ENCODE data around the gene ENTHD1. TPM values are rescaled to one million over a fixed set of nuclear protein-coding genes. Genes with fewer than 3 reads are reported as not detected.

Gene ENTHD1
- total and polyA plus RNA-seq, 2 of the 8 experiments (the other 6 are each of a cell fraction or from before 2014, with no cell fraction given): not detected

DNA sequence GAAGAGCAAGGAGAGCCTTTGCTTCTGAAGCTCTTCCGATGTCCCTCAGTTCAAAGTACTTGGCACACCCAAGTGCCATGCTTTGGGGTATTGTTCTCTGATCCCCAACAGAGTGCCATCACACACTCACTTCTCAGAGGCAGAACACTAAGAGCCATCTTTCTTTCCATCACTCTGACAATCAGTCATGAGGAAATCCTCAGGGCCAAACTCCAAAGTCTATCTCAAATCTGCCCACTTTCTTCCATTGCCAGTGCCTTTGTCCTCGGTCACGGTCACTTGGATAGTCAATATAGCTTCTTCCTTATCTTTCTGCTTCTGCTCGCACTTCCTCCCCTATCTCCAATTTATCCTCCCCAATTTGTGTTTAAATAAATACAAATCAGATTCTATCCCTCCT is 90.9 kb downstream of the ENTHD1 start:
- no peak overlapping the region for H4K5ac ChIP-seq (ENCODE audit: insufficient read length, low read depth, low read length)
- no peak for FAIRE-seq
- no peak overlapping the region for H2BK15ac ChIP-seq (ENCODE audit: low read length)
- 0 out of 2 replicates have a peak overlapping the region, but pooled peaks have one; percentile 42 for H2AFZ ChIP-seq (ENCODE audit: low read length)
- no peak for DNase-seq (ENCODE audit: low read depth in 1 of 2, low spot score in 2 of 2)
- peaks cover 0 to 5% of the 10 kb centered on the region in 2 experiments; a peak in 2 of 4 replicates for H3K9me3 ChIP-seq (ENCODE audit: insufficient read depth in 2 of 2, low read depth in 1 of 2, low read length in 1 of 2)
- H2BK20ac ChIP-seq (ENCODE audit: low read length): no peak overlapping the region
- H3K18ac ChIP-seq (ENCODE audit: extremely low read depth, low read length): no peak overlapping the region
- no peak overlapping the region for H2BK120ac ChIP-seq (replicated peaks; ENCODE audit: low read depth, low read length)
- H3K36me3 ChIP-seq (ENCODE audit: control insufficient read depth in 2 of 4, insufficient read depth in 4 of 4, low read length in 3 of 4): no peaks in the 10 kb centered on the region
- H3K4me2 ChIP-seq (ENCODE audit: insufficient read depth in 1 of 2, low read depth in 2 of 2, low read length in 2 of 2): no peak overlapping the region
- no peak overlapping the region for H2BK12ac ChIP-seq (ENCODE audit: low read depth, low read length)
- H3K4me1 ChIP-seq (replicated peaks in 1 of 4; ENCODE audit: control insufficient read depth in 3 of 4, insufficient read depth in 4 of 4, low read length in 3 of 4): peaks cover 0 to 3% (median 0%) of the 10 kb centered on the region in 4 experiments; a peak in 1 of 7 replicates
- no peak overlapping the region for H3K27ac ChIP-seq (ENCODE audit: low read depth, low read length)
- H3K9ac ChIP-seq (replicated peaks in 1 of 4; ENCODE audit: extremely low read depth in 1 of 4, low read depth in 3 of 4, low read length in 3 of 4): no peak overlapping the region
- no peak overlapping the region for H3K4ac ChIP-seq (replicated peaks; ENCODE audit: insufficient read length, low read depth, low read length)
- H2BK5ac ChIP-seq (ENCODE audit: low read depth, low read length): no peak overlapping the region
- ChIA-PET POLR2A (ENCODE audit: partially characterized antibody) (no interaction called here), CTCF (ENCODE audit: partially characterized antibody) (interaction anchor here (0.7 to 1.1 kb wide), 2 partner anchors 223 to 267 kb away, joined by 3 read pairs; no protein-coding TSS in a partner anchor)
- no peaks in the 10 kb centered on the region for H4K20me1 ChIP-seq (replicated peaks in 1 of 2; ENCODE audit: control insufficient read depth in 1 of 2, insufficient read depth in 2 of 2, low read length in 2 of 2)
- no peak overlapping the region for H3K56ac ChIP-seq (replicated peaks; ENCODE audit: insufficient read length, low read depth, low read length)
- H3K79me2 ChIP-seq (ENCODE audit: control insufficient read depth in 1 of 2, insufficient read depth in 2 of 2, low read length in 2 of 2): no peaks in the 10 kb centered on the region
- WGBS, 2 experiments (ENCODE audit: extremely low coverage in 1 of 2, insufficient coverage in 1 of 2, insufficient read length in 1 of 2, insufficient replicate concordance in 2 of 2, low coverage in 1 of 2, low lambda C conversion rate in 2 of 2, missing lambda C conversion rate in 1 of 2): 93% methylated on average over 4 of the region's 4 CpGs; no CpG with 5 or more reads in 1 of the 2 experiments
- peaks cover 0 to 1% (median 0%) of the 10 kb centered on the region in 4 experiments; a peak in 1 of 7 replicates for H3K27me3 ChIP-seq (replicated peaks in 1 of 4; ENCODE audit: control insufficient read depth in 3 of 4, extremely low read depth in 1 of 4, insufficient read depth in 3 of 4, low read length in 3 of 4)
- H3K79me1 ChIP-seq (ENCODE audit: low read depth, low read length): no peaks in the 10 kb centered on the region
- H3K4me3 ChIP-seq (ENCODE audit: extremely low read depth in 1 of 4, insufficient read depth in 2 of 4, low read depth in 3 of 4, low read length in 4 of 4): no peak overlapping the region
- H3K14ac ChIP-seq (ENCODE audit: insufficient read length): no peak overlapping the region
- H3K23ac ChIP-seq (ENCODE audit: insufficient read length): no peak overlapping the region
- H2AK5ac ChIP-seq (ENCODE audit: low read depth, low read length): no peak overlapping the region
- TF ChIP-seq, protein P1, sequence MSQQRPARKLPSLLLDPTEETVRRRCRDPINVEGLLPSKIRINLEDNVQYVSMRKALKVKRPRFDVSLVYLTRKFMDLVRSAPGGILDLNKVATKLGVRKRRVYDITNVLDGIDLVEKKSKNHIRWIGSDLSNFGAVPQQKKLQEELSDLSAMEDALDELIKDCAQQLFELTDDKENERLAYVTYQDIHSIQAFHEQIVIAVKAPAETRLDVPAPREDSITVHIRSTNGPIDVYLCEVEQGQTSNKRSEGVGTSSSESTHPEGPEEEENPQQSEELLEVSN (IDR thresholded peaks at IDR 0.05): no peak
- TF ChIP-seq RAD21 (IDR thresholded peaks at IDR 0.05 in 1 of 2, conservative IDR thresholded peaks at IDR 0.05 in 1 of 2; ENCODE audit: low read depth in 2 of 2, low read length in 2 of 2): no peak
- no peak for TF ChIP-seq TCF12 (IDR thresholded peaks at IDR 0.05; ENCODE audit: low read depth, low read length)
- no peak for TF ChIP-seq GTF2F1 (IDR thresholded peaks at IDR 0.05; ENCODE audit: borderline replicate concordance, low read depth, low read length)
- TF ChIP-seq POU5F1 (IDR thresholded peaks at IDR 0.05; ENCODE audit: low read depth, low read length): no peak
- no peak for TF ChIP-seq EZH2 (IDR thresholded peaks at IDR 0.05; ENCODE audit: low read depth, low read length, severe bottlenecking)
- TF ChIP-seq CHD1 (IDR thresholded peaks at IDR 0.05; ENCODE audit: low read depth, low read length): no peak
- no peak for TF ChIP-seq KDM5A (IDR thresholded peaks at IDR 0.05; ENCODE audit: low read length)
- TF ChIP-seq TBP (IDR thresholded peaks at IDR 0.05; ENCODE audit: low read depth, low read length): no peak
- no peak for TF ChIP-seq EGR1 (IDR thresholded peaks at IDR 0.05; ENCODE audit: borderline replicate concordance, low read depth, low read length)
- TF ChIP-seq CEBPB (IDR thresholded peaks at IDR 0.05; ENCODE audit: low read depth, low read length): no peak
- TF ChIP-seq RFX5 (IDR thresholded peaks at IDR 0.05; ENCODE audit: borderline replicate concordance, low read depth, low read length): no peak
- no peak for TF ChIP-seq RNF2 (IDR thresholded peaks at IDR 0.05; ENCODE audit: borderline replicate concordance, low read depth, low read length, missing control alignments, poor library complexity, severe bottlenecking)
- no peaks in the 10 kb centered on the region for H3K23me2 ChIP-seq (ENCODE audit: low read depth, low read length)
- no peak overlapping the region for H4K91ac ChIP-seq (replicated peaks; ENCODE audit: insufficient read length, low read length)
- no peak overlapping the region for H4K8ac ChIP-seq (ENCODE audit: extremely low read depth, insufficient read depth, low read length)

Data from H1 (cell line).